Endothelial cell of umbilical vein (primary cell): ENCODE results near the gene PKNOX1. TPM values are rescaled to one million over a fixed set of nuclear protein-coding genes. Genes with fewer than 3 reads are reported as not detected.

Experiments used
- BruUV-seq: library from RNA; stranded (reverse); fragments of 400-500 nt; replicated peaks from 2 replicates; lab custom pipeline; 2021; lab: Mats Ljungman, UMichigan
- CTCF ChIA-PET: fragments of 300-600, 350-600 bp; sonication (Branson Sonifier 250); formaldehyde crosslinking; loops from one replicate; lab custom pipeline; 2021; ENCODE audit warnings: antibody characterized with exemption, inconsistent platforms; lab: Charles Lee
- POLR2A ChIA-PET: fragments of 300-600, 350-600 bp; sonication (Branson Sonifier 250); formaldehyde crosslinking; loops from one replicate; lab custom pipeline; 2021; ENCODE audit warnings: antibody characterized with exemption, inconsistent platforms; lab: Charles Lee
- DNase-seq: peaks from one replicate; pipeline ENCODE4 v3.0.0-alpha.2; 2011; ENCODE audit warnings: low read depth, low spot score
- FAIRE-seq: peaks from 2 replicates; lab custom pipeline; 2011; peaks lifted over from hg19 to GRCh38; lab: Jason Lieb, UNC
- H2AFZ ChIP-seq: 2 replicates; pipeline ENCODE4 v1.6.0; 2012; ENCODE audit warnings: low read depth, low read length, control low read depth, inconsistent platforms
- H3K27ac ChIP-seq: 2 replicates; pipeline ENCODE4 v1.5.1; 2011; ENCODE audit warnings: low read depth, mild to moderate bottlenecking, control low read depth, low read length, moderate library complexity; ENCODE audit not compliant: insufficient read depth
- H3K27me3 ChIP-seq, 2 experiments: 2 replicates each; pipeline versions ENCODE4 v1.6.0 to v1.6.1; 2011; ENCODE audit warnings: low read length in 2 of 2, mixed read lengths in 1 of 2; ENCODE audit not compliant: control insufficient read depth in 2 of 2, insufficient read depth in 2 of 2
- H3K36me3 ChIP-seq, 2 experiments: 2 replicates in 1 of 2; 3 replicates in 1 of 2; pipeline ENCODE4 v1.5.1; 2011; ENCODE audit warnings: low read length in 2 of 2, mild to moderate bottlenecking in 1 of 2, moderate library complexity in 1 of 2; ENCODE audit not compliant: control insufficient read depth in 2 of 2, insufficient read depth in 2 of 2; ENCODE audit errors: extremely low read depth in 1 of 2
- H3K4me1 ChIP-seq: 3 replicates; pipeline ENCODE4 v1.5.1; 2011; ENCODE audit warnings: mild to moderate bottlenecking, low read length; ENCODE audit not compliant: control insufficient read depth, insufficient read depth; ENCODE audit errors: extremely low read depth
- H3K4me2 ChIP-seq: 2 replicates; pipeline ENCODE4 v1.6.1; 2011; ENCODE audit warnings: low read length, control low read depth, mixed read lengths; ENCODE audit not compliant: insufficient read depth
- H3K4me3 ChIP-seq, 3 experiments: fragments of 200-600 bp in 1 of 3; sonication (generic), shearing (Covaris generic) in 1 of 3; replicated peaks in 1 of 3; 2 replicates each; pipeline ENCODE4 v1.5.1; 2011 to 2016; ENCODE audit warnings: control low read depth in 3 of 3, low read length in 3 of 3, mild to moderate bottlenecking in 2 of 3, inconsistent platforms in 1 of 3, low read depth in 1 of 3, moderate library complexity in 1 of 3; ENCODE audit not compliant: insufficient read depth in 1 of 3
- H3K79me2 ChIP-seq: 2 replicates; pipeline ENCODE4 v1.6.0; 2012; ENCODE audit warnings: low read length, inconsistent platforms; ENCODE audit not compliant: control insufficient read depth, insufficient read depth
- H3K9ac ChIP-seq: replicated peaks from 2 replicates; pipeline ENCODE3; 2011; ENCODE audit warnings: low read length, control low read depth; ENCODE audit not compliant: insufficient read depth; ENCODE audit errors: extremely low read depth
- H3K9me1 ChIP-seq: replicated peaks from 3 replicates; pipeline ENCODE4 v1.6.0; 2011; ENCODE audit warnings: mild to moderate bottlenecking, low read length; ENCODE audit not compliant: control insufficient read depth, insufficient read depth; ENCODE audit errors: extremely low read depth
- H3K9me3 ChIP-seq: replicated peaks from 2 replicates; pipeline ENCODE4 v1.5.1; 2012; ENCODE audit warnings: low read length, inconsistent platforms; ENCODE audit not compliant: control insufficient read depth, insufficient read depth
- H4K20me1 ChIP-seq: replicated peaks from 2 replicates; pipeline ENCODE3; 2011; ENCODE audit warnings: mild to moderate bottlenecking, low read length; ENCODE audit not compliant: control insufficient read depth, insufficient read depth; ENCODE audit errors: extremely low read depth
- CTCF ChIP-seq, 2 donors: IDR thresholded peaks; 1 replicate in 1 of 2; 2 replicates in 1 of 2; pipeline ENCODE4 v1.5.1; 2011; ENCODE audit warnings: low read length in 2 of 2, mild to moderate bottlenecking in 2 of 2, moderate library complexity in 2 of 2, control low read depth in 1 of 2, inconsistent platforms in 1 of 2, low read depth in 1 of 2; ENCODE audit not compliant: insufficient read depth in 1 of 2; ENCODE audit errors: extremely low read depth in 1 of 2
- EZH2 ChIP-seq: IDR thresholded peaks from 2 replicates; pipeline ENCODE4 v1.6.1; 2012; ENCODE audit warnings: borderline replicate concordance, low read depth, mild to moderate bottlenecking, moderate library complexity, low read length, inconsistent platforms; ENCODE audit not compliant: severe bottlenecking
- FOS ChIP-seq: IDR thresholded peaks from 2 replicates; pipeline ENCODE4 v1.6.1; 2011; ENCODE audit warnings: mild to moderate bottlenecking, low read length, moderate library complexity, borderline replicate concordance; ENCODE audit not compliant: insufficient read depth
- GATA2 ChIP-seq: IDR thresholded peaks from 2 replicates; pipeline ENCODE4 v1.7.0; 2011; ENCODE audit warnings: low read depth, mild to moderate bottlenecking, moderate library complexity, mixed read lengths, low read length; ENCODE audit not compliant: insufficient read length, insufficient read depth
- JUN ChIP-seq: IDR thresholded peaks from 2 replicates; pipeline ENCODE4 v1.6.1; 2011; ENCODE audit warnings: borderline replicate concordance, low read depth; ENCODE audit not compliant: insufficient read length, insufficient read depth
- MYC ChIP-seq: IDR thresholded peaks from one replicate; pipeline ENCODE4 v1.6.1; 2011; ENCODE audit warnings: mild to moderate bottlenecking, low read depth, low read length
- POLR2A ChIP-seq: IDR thresholded peaks from 2 replicates; pipeline ENCODE4 v1.6.1; 2012; ENCODE audit warnings: low read depth, mild to moderate bottlenecking, control low read depth, low read length
- POLR2AphosphoS5 ChIP-seq: IDR thresholded peaks from 2 replicates; pipeline ENCODE4 v1.6.1; 2012; ENCODE audit warnings: low read depth, mild to moderate bottlenecking, control low read depth, low read length, moderate library complexity; ENCODE audit not compliant: insufficient read depth
- dilution Hi-C: fragments of 300-500 bp; cut with MboI; formaldehyde crosslinking; loops from one replicate; pipeline ENCODE4 v1.15.0; 2019; ENCODE audit warnings: low sequenced_read_pairs; ENCODE audit not compliant: extremely low pct_ligation_motif_present
- intact Hi-C: fragments of 100-400 bp; cut with micrococcal nuclease; formaldehyde crosslinking; loops from one replicate; pipeline ENCODE4 v1.10.0; 2022
- polyA plus RNA-seq, 4 experiments: library from polyadenylated mRNA; depleted of rRNA in 3 of 4; stranded (reverse) in 3 of 4; unstranded in 1 of 4; fragments of >200 nt; gene quantifications; 2 replicates each; pipeline versions ENCODE4 v1.2.1 to v1.2.3, GENCODE V29; 2011 to 2012; ENCODE audit warnings: missing spikeins in 1 of 4
- total RNA-seq: library from RNA; stranded (reverse); gene quantifications from 2 replicates; pipeline ENCODE4 v1.2.3, GENCODE V29; 2021
- TF ChIP-seq, protein P1 (sequence below): IDR thresholded peaks from 2 replicates; pipeline ENCODE4 v1.6.1; 2011; ENCODE audit not compliant: insufficient read depth, insufficient read length

PKNOX1 gene
- total and polyA plus RNA-seq, 2 donors (not counting 3 experiments of a cell fraction or from before 2014, with no cell fraction given), result 16.6 to 23.6 TPM

DNA sequence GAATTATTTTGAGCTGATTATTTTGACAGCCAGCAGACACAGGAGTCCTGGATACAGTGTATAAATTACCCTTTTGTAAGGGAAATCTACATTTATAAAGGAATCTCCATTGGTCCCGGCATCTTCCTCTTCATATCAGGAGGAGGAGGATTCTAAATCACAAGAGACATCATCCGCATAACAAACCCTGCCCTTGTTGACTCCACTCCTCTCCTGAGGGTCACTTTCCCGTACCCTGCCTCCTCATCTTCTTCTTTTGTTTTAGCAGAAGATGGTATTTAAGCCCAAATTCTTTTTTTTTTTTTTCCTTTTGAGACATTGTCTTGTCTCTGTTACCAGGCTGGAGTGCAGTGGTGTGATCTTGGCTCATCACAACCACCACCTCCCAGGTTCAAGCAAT lies 14.6 kb upstream of the PKNOX1 start:
- H3K4me1 ChIP-seq, result no peaks in the 10 kb centered on the region
- no peak overlapping the region for H2AFZ ChIP-seq
- no peaks in the 10 kb centered on the region for H4K20me1 ChIP-seq
- no peak overlapping the region for H3K4me3 ChIP-seq
- FAIRE-seq, result no peak
- H3K36me3 ChIP-seq, result no peaks in the 10 kb centered on the region
- no peak for DNase-seq
- dilution Hi-C loops (no loop called here), intact Hi-C loops (no loop called here)
- H3K9me1 ChIP-seq, result no peaks in the 10 kb centered on the region
- no TSS peak for BruUV-seq
- CTCF ChIA-PET, result no interaction called here
- no peak overlapping the region for H3K27ac ChIP-seq
- no peaks in the 10 kb centered on the region for H3K79me2 ChIP-seq
- no peak for TF ChIP-seq EZH2
- no peak for TF ChIP-seq POLR2AphosphoS5
- TF ChIP-seq MYC, result no peak
- TF ChIP-seq FOS, result no peak
- TF ChIP-seq CTCF (IDR thresholded peaks at IDR 0.05; ENCODE audit: extremely low read depth in 1 of 2, insufficient read depth in 1 of 2, low read depth in 1 of 2, low read length in 2 of 2), result no peak
- TF ChIP-seq, protein P1, sequence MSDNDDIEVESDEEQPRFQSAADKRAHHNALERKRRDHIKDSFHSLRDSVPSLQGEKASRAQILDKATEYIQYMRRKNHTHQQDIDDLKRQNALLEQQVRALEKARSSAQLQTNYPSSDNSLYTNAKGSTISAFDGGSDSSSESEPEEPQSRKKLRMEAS, result no peak
- no peak for TF ChIP-seq JUN
- TF ChIP-seq GATA2, result no peak
- no peak for TF ChIP-seq POLR2A
- no peak overlapping the region for H3K4me2 ChIP-seq
- no peak overlapping the region for H3K9ac ChIP-seq
- POLR2A ChIA-PET, result no interaction called here
- H3K9me3 ChIP-seq, result no peaks in the 10 kb centered on the region
- H3K27me3 ChIP-seq, result peaks cover 0 to 2% of the 10 kb centered on the region in 2 experiments
